ENCODE data around the gene TMEM109. TPM values are rescaled to one million over a fixed set of nuclear protein-coding genes. Genes with fewer than 3 reads are reported as not detected.
A peak's percentile ranks its signal among the peaks of the same experiment; 100 is the strongest.

Gene TMEM109
- total and polyA plus RNA-seq, 2 of the 8 experiments (the other 6 are each of a cell fraction or from before 2014, with no cell fraction given), result 27.3 to 30.3 TPM

DNA sequence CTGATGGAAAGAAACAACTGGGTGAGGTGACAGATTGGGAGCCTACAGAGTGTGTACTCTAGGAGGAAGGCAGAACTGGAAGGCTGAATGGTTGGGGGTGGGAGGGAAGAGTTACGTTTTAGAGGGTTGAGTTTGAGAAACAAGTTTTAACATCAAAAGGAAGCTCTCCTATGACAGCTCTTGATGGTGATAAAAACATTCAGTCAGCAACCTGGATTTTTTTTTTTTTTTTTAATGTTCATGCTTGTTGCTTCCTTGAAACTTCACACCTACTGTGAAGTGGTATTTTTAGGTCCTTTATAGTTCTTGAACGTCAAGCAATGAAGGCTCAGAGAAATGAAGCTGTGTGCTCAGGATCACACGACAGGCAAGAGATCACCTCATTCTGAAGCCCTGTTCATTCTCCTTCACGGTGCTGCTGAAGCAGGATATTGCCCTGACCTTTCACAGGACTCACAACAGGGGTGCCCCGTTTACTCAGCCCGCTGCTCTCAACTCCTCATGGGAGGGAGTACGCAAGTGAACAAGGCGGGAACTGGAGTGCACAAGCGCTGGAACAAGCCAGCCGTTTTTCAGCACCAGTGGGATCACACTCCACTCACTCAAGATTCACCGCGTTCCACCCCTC is 1.6 kb upstream of the TMEM109 start:
- Histone ChIP-seq H3K9me3 (ENCODE audit: insufficient read depth in 2 of 2, low read depth in 1 of 2, low read length in 1 of 2) (no peaks in the 10 kb centered on the region), H3K27ac (ENCODE audit: low read depth, low read length) (no peak overlapping the region), H2BK20ac (ENCODE audit: low read length) (no peak overlapping the region; the same call in 1 of the 2 replicates), H2BK5ac (ENCODE audit: low read depth, low read length) (no peak overlapping the region), H3K27me3 (replicated peaks in 1 of 4; ENCODE audit: control insufficient read depth in 3 of 4, extremely low read depth in 1 of 4, insufficient read depth in 3 of 4, low read length in 3 of 4) (peaks cover 0 to 2% (median 0%) of the 10 kb centered on the region in 4 experiments; a peak in 1 of 7 replicates), H2BK120ac (replicated peaks; ENCODE audit: low read depth, low read length) (no peak overlapping the region), H3K9ac (replicated peaks in 1 of 4; ENCODE audit: extremely low read depth in 1 of 4, low read depth in 3 of 4, low read length in 3 of 4) (no peak overlapping the region; a peak in 1 of 7 replicates), H4K5ac (ENCODE audit: insufficient read length, low read depth, low read length) (no peak overlapping the region), H4K91ac (replicated peaks; ENCODE audit: insufficient read length, low read length) (peak overlapping the region; percentile 30), H3K79me2 (ENCODE audit: control insufficient read depth in 1 of 2, insufficient read depth in 2 of 2, low read length in 2 of 2) (peaks cover 5 to 10% of the 10 kb centered on the region in 2 experiments), H3K18ac (ENCODE audit: extremely low read depth, low read length) (no peak overlapping the region), H4K20me1 (replicated peaks in 1 of 2; ENCODE audit: control insufficient read depth in 1 of 2, insufficient read depth in 2 of 2, low read length in 2 of 2) (peaks cover 0 to 2% of the 10 kb centered on the region in 2 experiments), H3K79me1 (ENCODE audit: low read depth, low read length) (no peaks in the 10 kb centered on the region), H3K4me1 (replicated peaks in 1 of 4; ENCODE audit: control insufficient read depth in 3 of 4, insufficient read depth in 4 of 4, low read length in 3 of 4) (peaks cover 10 to 27% (median 18%) of the 10 kb centered on the region in 4 experiments), H3K4me3 (ENCODE audit: extremely low read depth in 1 of 4, insufficient read depth in 2 of 4, low read depth in 3 of 4, low read length in 4 of 4) (no peak overlapping the region), H4K8ac (ENCODE audit: extremely low read depth, insufficient read depth, low read length) (peak overlapping the region; percentile 30; the same call in 1 of the 2 replicates), H3K14ac (ENCODE audit: insufficient read length) (no peak overlapping the region), H3K56ac (replicated peaks; ENCODE audit: insufficient read length, low read depth, low read length) (no peak overlapping the region), H3K23me2 (ENCODE audit: low read depth, low read length) (peaks cover 8% of the 10 kb centered on the region), H2AK5ac (ENCODE audit: low read depth, low read length) (no peak overlapping the region), H3K4me2 (ENCODE audit: insufficient read depth in 1 of 2, low read depth in 2 of 2, low read length in 2 of 2) (no peak overlapping the region; a peak in 1 of 4 replicates), H2BK12ac (ENCODE audit: low read depth, low read length) (0 out of 2 replicates have a peak overlapping the region, but pooled peaks have one; percentile 29), H2AFZ (ENCODE audit: low read length) (peak overlapping the region; percentile 85), H3K36me3 (ENCODE audit: control insufficient read depth in 2 of 4, insufficient read depth in 4 of 4, low read length in 3 of 4) (no peaks in the 10 kb centered on the region), H2BK15ac (ENCODE audit: low read length) (no peak overlapping the region), H3K4ac (replicated peaks; ENCODE audit: insufficient read length, low read depth, low read length) (no peak overlapping the region), H3K23ac (ENCODE audit: insufficient read length) (no peak overlapping the region)
- FAIRE-seq (no peak), DNase-seq (ENCODE audit: low read depth in 1 of 2, low spot score in 2 of 2) (no peak)
- 84 to 100% methylated on average over 1 to 11 of the region's 12 CpGs for WGBS, 2 experiments (ENCODE audit: extremely low coverage in 1 of 2, insufficient coverage in 1 of 2, insufficient read length in 1 of 2, insufficient replicate concordance in 2 of 2, low coverage in 1 of 2, low lambda C conversion rate in 2 of 2, missing lambda C conversion rate in 1 of 2)
- CTCF ChIA-PET (ENCODE audit: partially characterized antibody), result interaction anchor here (0.8 to 2.6 kb wide), 7 partner anchors 9 to 214 kb away, joined by 3 to 9 read pairs (median 5); no protein-coding TSS in a partner anchor
- TF ChIP-seq, protein P1, sequence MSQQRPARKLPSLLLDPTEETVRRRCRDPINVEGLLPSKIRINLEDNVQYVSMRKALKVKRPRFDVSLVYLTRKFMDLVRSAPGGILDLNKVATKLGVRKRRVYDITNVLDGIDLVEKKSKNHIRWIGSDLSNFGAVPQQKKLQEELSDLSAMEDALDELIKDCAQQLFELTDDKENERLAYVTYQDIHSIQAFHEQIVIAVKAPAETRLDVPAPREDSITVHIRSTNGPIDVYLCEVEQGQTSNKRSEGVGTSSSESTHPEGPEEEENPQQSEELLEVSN (IDR thresholded peaks at IDR 0.05), result peak; percentile 51; the same call in 1 of the 2 replicates
- TF ChIP-seq POLR2AphosphoS5 (IDR thresholded peaks at IDR 0.05; ENCODE audit: low read depth, low read length), result no peak
- TF ChIP-seq HDAC6 (IDR thresholded peaks at IDR 0.05; ENCODE audit: low read depth, low read length), result no peak
- TF ChIP-seq POLR2A (IDR thresholded peaks at IDR 0.05; ENCODE audit: control extremely low read depth in 1 of 2, low read depth in 2 of 2, low read length in 2 of 2), result no peak
- no peak for TF ChIP-seq SP2 (IDR thresholded peaks at IDR 0.05; ENCODE audit: low read length)
- no peak for TF ChIP-seq TCF12 (IDR thresholded peaks at IDR 0.05; ENCODE audit: low read depth, low read length)
- TF ChIP-seq SIRT6 (IDR thresholded peaks at IDR 0.05; ENCODE audit: low read length), result no peak
- POLR2A ChIA-PET (ENCODE audit: partially characterized antibody), result interaction anchor here (1.7 to 4.1 kb wide), 2 partner anchors 12 to 17 kb away, joined by 5 to 26 read pairs; partner anchors contain the start of gene TMEM132A
